DOHH2 (cell line): ENCODE measurements around the gene TOPAZ1.
"Not testable (repeated sequence)": the region's sequence is repeated elsewhere in the genome, so short reads cannot be mapped to it uniquely, and the experiment has no call there.

ENCODE experiments used
- H3F3A ChIP-seq: fragments of 200-600 bp; sonication (generic), shearing (Covaris generic); 2 replicates; pipeline ENCODE4 v1.6.0; 2016; ENCODE audit warnings: antibody characterized with exemption, mild to moderate bottlenecking; ENCODE audit not compliant: control insufficient read depth, insufficient read depth
- H3K27ac ChIP-seq: fragments of 200-600 bp; sonication (generic); 2 replicates; pipeline ENCODE4 v1.5.1; 2014; ENCODE audit warnings: low read depth, mild to moderate bottlenecking, low read length, moderate library complexity
- H3K27me3 ChIP-seq: fragments of 200-600 bp; sonication (generic); 2 replicates; pipeline ENCODE4 v1.6.1; 2014; ENCODE audit warnings: mild to moderate bottlenecking, low read length, mixed read lengths; ENCODE audit not compliant: control insufficient read depth
- H3K36me3 ChIP-seq: fragments of 200-600 bp; sonication (generic); 2 replicates; pipeline ENCODE4 v1.6.1; 2014; ENCODE audit warnings: mild to moderate bottlenecking, low read length, moderate library complexity, mixed read lengths; ENCODE audit not compliant: control insufficient read depth
- H3K4me1 ChIP-seq: fragments of 200-600 bp; sonication (generic); 2 replicates; pipeline ENCODE4 v1.6.1; 2014; ENCODE audit warnings: mild to moderate bottlenecking, low read length, mixed read lengths; ENCODE audit not compliant: control insufficient read depth
- H3K4me2 ChIP-seq: fragments of 200-600 bp; sonication (generic); 2 replicates; pipeline ENCODE4 v1.6.0; 2014; ENCODE audit warnings: mild to moderate bottlenecking, low read length, moderate library complexity
- H3K4me3 ChIP-seq: fragments of 200-600 bp; sonication (generic); 2 replicates; pipeline ENCODE4 v1.5.1; 2014; ENCODE audit warnings: mild to moderate bottlenecking, low read length, mixed read lengths
- H3K79me2 ChIP-seq: fragments of 200-600 bp; sonication (generic); 2 replicates; pipeline ENCODE4 v1.6.1; 2014; ENCODE audit warnings: mild to moderate bottlenecking, low read length, mixed read lengths; ENCODE audit not compliant: control insufficient read depth
- H3K9me2 ChIP-seq: fragments of 200-600 bp; sonication (generic); replicated peaks from 2 replicates; pipeline ENCODE4 v1.6.1; 2014; ENCODE audit warnings: mild to moderate bottlenecking, low read length, mixed read lengths; ENCODE audit not compliant: control insufficient read depth
- H3K9me3 ChIP-seq: fragments of 200-600 bp; sonication (generic); 2 replicates; pipeline ENCODE4 v1.6.1; 2014; ENCODE audit warnings: antibody characterized with exemption, low read length, mixed read lengths; ENCODE audit not compliant: control insufficient read depth, insufficient read depth
- H4K20me1 ChIP-seq: fragments of 200-600 bp; sonication (generic); 2 replicates; pipeline ENCODE4 v1.6.0; 2014; ENCODE audit warnings: low read depth, mild to moderate bottlenecking, antibody characterized with exemption, low read length, moderate library complexity; ENCODE audit not compliant: control insufficient read depth, insufficient read depth
- EZH2phosphoT487 ChIP-seq: fragments of 200-600 bp; sonication (generic); IDR thresholded peaks from 2 replicates; pipeline ENCODE4 v1.6.1; 2017; ENCODE audit warnings: borderline replicate concordance, mild to moderate bottlenecking, antibody characterized with exemption, low read length, moderate library complexity, mixed read lengths
- TF ChIP-seq, protein P1 (sequence below): fragments of 200-600 bp; sonication (generic); IDR thresholded peaks from one replicate; pipeline ENCODE4 v1.5.1; 2014; ENCODE audit warnings: antibody characterized with exemption, mild to moderate bottlenecking, low read depth, low read length; ENCODE audit not compliant: poor library complexity, severe bottlenecking

Gene TOPAZ1

GRCh38 chr3:44343421-44343820 lies 101.7 kb downstream of the TOPAZ1 start:
- H3K27me3 ChIP-seq, result no peaks in the 10 kb centered on the region
- H3K36me3 ChIP-seq, result peaks cover 16% of the 10 kb centered on the region
- no peaks in the 10 kb centered on the region for H3K9me2 ChIP-seq
- H4K20me1 ChIP-seq, result no peaks in the 10 kb centered on the region
- no peaks in the 10 kb centered on the region for H3K9me3 ChIP-seq
- peaks cover 15% of the 10 kb centered on the region for H3K4me1 ChIP-seq
- H3K79me2 ChIP-seq, result peaks cover 42% of the 10 kb centered on the region
- peaks cover 4% of the 10 kb centered on the region; the same call in 1 of the 2 replicates for H3F3A ChIP-seq
- no peak overlapping the region for H3K4me3 ChIP-seq
- no peak overlapping the region for H3K27ac ChIP-seq
- TF ChIP-seq, protein P1, sequence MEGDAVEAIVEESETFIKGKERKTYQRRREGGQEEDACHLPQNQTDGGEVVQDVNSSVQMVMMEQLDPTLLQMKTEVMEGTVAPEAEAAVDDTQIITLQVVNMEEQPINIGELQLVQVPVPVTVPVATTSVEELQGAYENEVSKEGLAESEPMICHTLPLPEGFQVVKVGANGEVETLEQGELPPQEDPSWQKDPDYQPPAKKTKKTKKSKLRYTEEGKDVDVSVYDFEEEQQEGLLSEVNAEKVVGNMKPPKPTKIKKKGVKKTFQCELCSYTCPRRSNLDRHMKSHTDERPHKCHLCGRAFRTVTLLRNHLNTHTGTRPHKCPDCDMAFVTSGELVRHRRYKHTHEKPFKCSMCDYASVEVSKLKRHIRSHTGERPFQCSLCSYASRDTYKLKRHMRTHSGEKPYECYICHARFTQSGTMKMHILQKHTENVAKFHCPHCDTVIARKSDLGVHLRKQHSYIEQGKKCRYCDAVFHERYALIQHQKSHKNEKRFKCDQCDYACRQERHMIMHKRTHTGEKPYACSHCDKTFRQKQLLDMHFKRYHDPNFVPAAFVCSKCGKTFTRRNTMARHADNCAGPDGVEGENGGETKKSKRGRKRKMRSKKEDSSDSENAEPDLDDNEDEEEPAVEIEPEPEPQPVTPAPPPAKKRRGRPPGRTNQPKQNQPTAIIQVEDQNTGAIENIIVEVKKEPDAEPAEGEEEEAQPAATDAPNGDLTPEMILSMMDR, result no peak
- TF ChIP-seq EZH2phosphoT487, result no peak
- no peak overlapping the region for H3K4me2 ChIP-seq

DNA sequence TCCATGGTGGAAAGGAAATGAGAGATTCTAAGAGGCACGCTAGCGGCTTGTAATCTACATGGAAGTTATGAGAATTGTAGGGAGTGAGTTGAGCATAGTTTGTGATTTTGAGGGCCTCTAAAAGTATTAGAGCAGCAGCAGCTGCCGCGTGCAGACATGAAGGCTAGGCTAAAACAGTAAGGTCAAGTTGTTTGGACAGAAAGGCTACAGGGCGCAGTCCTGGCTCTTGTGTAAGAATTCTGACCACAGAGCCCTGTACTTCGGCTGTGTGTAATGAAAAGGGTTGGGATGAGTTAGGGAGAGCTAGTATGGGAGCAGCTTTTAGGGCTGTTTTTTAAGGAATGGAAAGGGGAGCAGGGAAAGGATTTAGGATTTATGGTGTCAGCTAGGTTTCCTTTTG lies 104.9 kb downstream of the TOPAZ1 start:
- H3K4me3 ChIP-seq, H3K27me3 ChIP-seq, H4K20me1 ChIP-seq, H3K4me1 ChIP-seq, H3F3A ChIP-seq, H3K4me2 ChIP-seq, H3K27ac ChIP-seq, H3K36me3 ChIP-seq, H3K9me2 ChIP-seq, H3K9me3 ChIP-seq: not testable (repeated sequence)
- H3K79me2 ChIP-seq, result peaks cover 14% of the 10 kb centered on the region

- Histone ChIP-seq H3K36me3 (no peaks in the 10 kb centered on the region), H3K27ac (no peak overlapping the region), H3K4me2 (no peak overlapping the region), H3K4me3 (no peak overlapping the region), H3K9me2 (no peaks in the 10 kb centered on the region), H3K4me1 (no peaks in the 10 kb centered on the region), H3K79me2 (peaks cover 14% of the 10 kb centered on the region), H3K27me3 (no peaks in the 10 kb centered on the region), H3F3A (no peaks in the 10 kb centered on the region), H3K9me3 (no peaks in the 10 kb centered on the region), H4K20me1 (no peaks in the 10 kb centered on the region)
- TF ChIP-seq, protein P1, result no peak
- TF ChIP-seq EZH2phosphoT487, result no peak
Measured at GRCh38 chr3:44348993-44349392, 107.3 kb downstream of the TOPAZ1 start.

DNA sequence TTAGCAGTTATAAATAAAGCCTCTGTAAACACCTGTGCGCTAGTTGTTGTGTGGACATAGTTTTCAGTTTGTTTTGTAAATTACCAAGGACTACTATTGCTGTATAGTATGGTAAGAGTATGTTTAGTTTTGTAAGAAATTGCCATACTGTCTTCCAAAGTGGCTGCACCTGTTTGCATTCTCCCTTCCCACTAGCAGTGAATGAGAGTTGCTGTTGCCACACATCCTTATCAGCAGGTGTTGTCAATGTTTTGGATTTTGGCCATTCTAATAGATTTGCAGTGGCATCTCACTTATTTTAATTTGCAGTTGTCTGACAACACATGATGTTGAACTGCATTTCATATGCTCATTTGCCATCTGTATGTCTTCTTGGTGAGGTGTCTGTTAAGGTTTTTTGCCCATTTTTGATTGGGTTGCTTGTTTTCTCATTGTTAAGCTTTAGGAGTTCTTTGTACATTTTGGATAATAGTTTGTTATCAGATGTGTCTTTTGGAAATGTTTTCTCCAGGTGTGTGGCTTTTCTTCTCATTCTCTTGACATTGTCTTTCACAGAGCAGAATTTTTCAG lies 111.8 kb downstream of the TOPAZ1 start:
- no peaks in the 10 kb centered on the region for H3F3A ChIP-seq
- no peak overlapping the region for H3K27ac ChIP-seq
- TF ChIP-seq, protein P1, result no peak
- no peak for TF ChIP-seq EZH2phosphoT487
- H3K36me3 ChIP-seq, result no peaks in the 10 kb centered on the region
- no peak overlapping the region for H3K4me3 ChIP-seq
- H4K20me1 ChIP-seq, result no peaks in the 10 kb centered on the region
- H3K27me3 ChIP-seq, result no peaks in the 10 kb centered on the region
- H3K9me3 ChIP-seq, result no peaks in the 10 kb centered on the region
- H3K9me2 ChIP-seq, result no peaks in the 10 kb centered on the region
- no peaks in the 10 kb centered on the region for H3K4me1 ChIP-seq
- H3K4me2 ChIP-seq, result no peak overlapping the region
- H3K79me2 ChIP-seq, result peaks cover 14% of the 10 kb centered on the region
